Type B pancreatic cell (in vitro differentiated cells): Measurements from ENCODE around the gene ANKRD17. TPM values are rescaled to one million over a fixed set of nuclear protein-coding genes. Genes with fewer than 3 reads are reported as not detected.

Source experiments
- DNase-seq: peaks from one replicate; pipeline ENCODE4 v3.0.0; 2021; ENCODE audit warnings: mixed read lengths; ENCODE audit not compliant: unreplicated experiment; ENCODE audit errors: extremely low spot score
- H3K27ac Mint-ChIP-seq: 2 replicates; pipeline ENCODE4 v1.8.0; 2021; ENCODE audit warnings: mild to moderate bottlenecking, mixed read lengths
- H3K27me3 Mint-ChIP-seq: 2 replicates; pipeline ENCODE4 v1.8.0; 2021; ENCODE audit warnings: mixed read lengths
- H3K36me3 Mint-ChIP-seq: 2 replicates; pipeline ENCODE4 v1.8.0; 2021; ENCODE audit warnings: mixed read lengths
- H3K4me1 Mint-ChIP-seq: one replicate; pipeline ENCODE4 v1.8.0; 2021; ENCODE audit warnings: mixed read lengths; ENCODE audit not compliant: unreplicated experiment
- H3K4me3 Mint-ChIP-seq: 2 replicates; pipeline ENCODE4 v1.8.0; 2021; ENCODE audit warnings: mild to moderate bottlenecking, mixed read lengths
- H3K9me3 Mint-ChIP-seq: 2 replicates; pipeline ENCODE4 v1.8.0; 2021; ENCODE audit warnings: mixed read lengths
- total RNA-seq: library from RNA; stranded (reverse); gene quantifications from 2 replicates; pipeline ENCODE4 v1.2.1, GENCODE V29; 2021; ENCODE audit warnings: low replicate concordance
- TF ChIP-seq, protein P1 (sequence below): fragments of 200-600 bp; sonication (generic); conservative IDR thresholded peaks from 2 replicates; pipeline ENCODE4 v1.5.0; 2021; ENCODE audit warnings: antibody characterized with exemption, mild to moderate bottlenecking

The ANKRD17 gene
- total RNA-seq, 1 donor from 2014 or later, result 77.7 TPM

DNA sequence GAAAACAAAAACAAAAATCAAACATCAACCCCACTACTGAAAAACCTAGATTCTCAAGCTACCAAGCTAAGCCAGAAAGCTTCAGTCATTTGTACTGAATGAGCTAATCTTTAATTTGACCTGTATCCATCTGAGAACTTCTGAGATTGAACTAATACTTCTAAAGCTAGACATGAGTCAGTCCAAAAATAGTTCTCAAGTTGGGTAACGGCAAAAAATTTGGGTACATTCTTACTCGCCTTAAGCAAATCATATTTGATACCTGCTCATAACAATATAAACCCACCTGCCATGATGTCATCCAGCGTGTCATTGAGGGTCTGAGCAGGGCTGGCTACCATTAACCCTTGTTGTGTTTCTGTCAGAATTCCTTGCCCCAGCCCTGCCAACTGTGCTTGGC, 119.4 kb downstream of the ANKRD17 start:
- peaks cover 21% of the 10 kb centered on the region for H3K36me3 Mint-ChIP-seq
- H3K27ac Mint-ChIP-seq, result no peak overlapping the region
- no peaks in the 10 kb centered on the region for H3K9me3 Mint-ChIP-seq
- no peak for DNase-seq
- H3K27me3 Mint-ChIP-seq, result no peaks in the 10 kb centered on the region
- peaks cover 5% of the 10 kb centered on the region for H3K4me1 Mint-ChIP-seq
- TF ChIP-seq, protein P1, sequence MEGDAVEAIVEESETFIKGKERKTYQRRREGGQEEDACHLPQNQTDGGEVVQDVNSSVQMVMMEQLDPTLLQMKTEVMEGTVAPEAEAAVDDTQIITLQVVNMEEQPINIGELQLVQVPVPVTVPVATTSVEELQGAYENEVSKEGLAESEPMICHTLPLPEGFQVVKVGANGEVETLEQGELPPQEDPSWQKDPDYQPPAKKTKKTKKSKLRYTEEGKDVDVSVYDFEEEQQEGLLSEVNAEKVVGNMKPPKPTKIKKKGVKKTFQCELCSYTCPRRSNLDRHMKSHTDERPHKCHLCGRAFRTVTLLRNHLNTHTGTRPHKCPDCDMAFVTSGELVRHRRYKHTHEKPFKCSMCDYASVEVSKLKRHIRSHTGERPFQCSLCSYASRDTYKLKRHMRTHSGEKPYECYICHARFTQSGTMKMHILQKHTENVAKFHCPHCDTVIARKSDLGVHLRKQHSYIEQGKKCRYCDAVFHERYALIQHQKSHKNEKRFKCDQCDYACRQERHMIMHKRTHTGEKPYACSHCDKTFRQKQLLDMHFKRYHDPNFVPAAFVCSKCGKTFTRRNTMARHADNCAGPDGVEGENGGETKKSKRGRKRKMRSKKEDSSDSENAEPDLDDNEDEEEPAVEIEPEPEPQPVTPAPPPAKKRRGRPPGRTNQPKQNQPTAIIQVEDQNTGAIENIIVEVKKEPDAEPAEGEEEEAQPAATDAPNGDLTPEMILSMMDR, result no peak
- no peak overlapping the region for H3K4me3 Mint-ChIP-seq

DNA sequence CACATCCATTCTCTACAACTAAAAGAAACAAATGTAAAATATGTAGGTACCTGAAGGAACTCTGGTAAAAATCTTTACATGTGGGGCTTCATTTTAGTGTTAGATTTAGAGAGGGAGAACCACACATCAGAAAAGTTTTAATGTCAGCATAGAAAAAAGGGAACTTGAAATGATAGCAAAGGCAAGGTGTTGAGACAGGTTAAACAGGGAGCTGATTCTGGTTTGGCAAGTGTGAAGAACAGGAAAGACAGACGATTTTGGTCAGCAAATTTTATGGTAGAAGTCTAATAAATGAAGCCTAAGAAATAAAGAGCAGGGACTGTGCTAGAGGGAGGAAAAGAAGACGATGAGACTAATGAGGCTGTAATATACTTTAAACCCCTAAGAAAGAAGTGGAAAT, 121.5 kb downstream of the ANKRD17 start:
- no peak for DNase-seq
- Mint-ChIP-seq H3K4me1 (peaks cover 5% of the 10 kb centered on the region), H3K27ac (peak overlapping the region; percentile 71), H3K36me3 (peaks cover 12% of the 10 kb centered on the region), H3K9me3 (no peaks in the 10 kb centered on the region), H3K4me3 (peak overlapping the region; percentile 6), H3K27me3 (no peaks in the 10 kb centered on the region)
- TF ChIP-seq, protein P1, result no peak

DNA sequence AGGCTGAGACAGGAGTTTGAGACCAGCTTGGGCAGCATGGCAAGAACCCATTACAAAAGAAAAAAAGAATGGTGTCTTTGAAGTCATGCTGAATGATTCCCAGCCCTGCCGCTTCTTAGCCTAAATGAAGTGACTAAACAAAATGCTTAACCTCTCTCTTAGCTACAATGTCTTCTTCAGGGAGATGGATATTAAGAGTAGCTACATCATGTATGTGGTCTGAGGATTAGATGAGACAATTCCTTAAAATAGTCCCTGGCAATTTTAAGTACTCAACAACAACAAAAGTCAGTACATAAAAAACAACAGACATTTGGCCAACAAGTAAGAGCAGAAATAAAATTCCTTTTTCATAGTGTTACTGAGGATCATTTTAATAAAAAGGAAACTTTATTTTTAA, 124.8 kb downstream of the ANKRD17 start:
- no peak overlapping the region for H3K4me3 Mint-ChIP-seq
- H3K36me3 Mint-ChIP-seq, result peaks cover 6% of the 10 kb centered on the region
- no peaks in the 10 kb centered on the region for H3K27me3 Mint-ChIP-seq
- TF ChIP-seq, protein P1, result no peak
- DNase-seq, result no peak
- no peaks in the 10 kb centered on the region for H3K4me1 Mint-ChIP-seq
- H3K27ac Mint-ChIP-seq, result no peak overlapping the region
- no peaks in the 10 kb centered on the region for H3K9me3 Mint-ChIP-seq

DNA sequence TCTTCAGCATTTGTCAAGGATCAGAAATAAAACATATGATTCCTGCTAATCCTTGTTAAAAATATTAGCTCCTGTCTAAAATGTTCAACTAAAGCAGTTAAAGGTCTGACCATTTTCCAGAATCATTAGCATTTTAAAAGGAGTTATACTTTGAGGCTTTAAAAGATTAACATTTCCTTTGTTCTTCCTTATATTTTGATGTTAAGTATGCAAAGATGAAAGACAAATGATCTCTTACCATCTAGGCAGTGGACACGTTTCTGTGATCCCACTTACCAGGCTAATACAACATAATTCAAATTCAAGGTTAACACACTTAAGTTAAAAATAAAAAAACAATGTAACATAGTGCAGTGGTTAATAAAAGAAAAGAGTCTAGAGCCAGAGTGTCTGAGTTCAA, 127.3 kb downstream of the ANKRD17 start:
- H3K9me3 Mint-ChIP-seq, result no peaks in the 10 kb centered on the region
- H3K4me3 Mint-ChIP-seq, result no peak overlapping the region
- no peaks in the 10 kb centered on the region for H3K27me3 Mint-ChIP-seq
- no peaks in the 10 kb centered on the region for H3K4me1 Mint-ChIP-seq
- TF ChIP-seq, protein P1, result no peak
- DNase-seq, result no peak
- H3K36me3 Mint-ChIP-seq, result peaks cover 8% of the 10 kb centered on the region
- no peak overlapping the region for H3K27ac Mint-ChIP-seq

DNA sequence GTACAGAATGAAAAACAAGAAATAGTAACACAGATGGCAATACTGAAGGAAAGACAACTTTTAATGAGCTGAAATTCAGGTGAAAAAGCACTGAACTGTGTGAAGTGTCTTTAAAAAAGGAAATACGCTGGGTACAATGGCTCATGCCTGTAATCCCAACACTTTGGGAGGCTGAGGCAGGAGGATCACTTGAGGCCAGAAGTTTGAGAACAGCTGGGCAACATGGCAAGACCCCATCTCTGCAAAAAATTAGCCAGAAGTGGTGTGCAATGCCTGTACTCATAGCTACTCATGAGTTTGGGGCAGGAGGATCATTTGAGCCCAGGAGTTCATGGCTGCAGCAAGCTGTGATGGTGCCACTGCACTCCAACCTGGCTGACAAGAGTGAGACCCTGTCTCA, 129.3 kb downstream of the ANKRD17 start:
- Mint-ChIP-seq H3K4me3 (no peak overlapping the region), H3K27me3 (no peaks in the 10 kb centered on the region), H3K9me3 (no peaks in the 10 kb centered on the region), H3K27ac (no peak overlapping the region), H3K4me1 (no peaks in the 10 kb centered on the region), H3K36me3 (peaks cover 17% of the 10 kb centered on the region)
- DNase-seq, result no peak
- TF ChIP-seq, protein P1, result no peak
